Measurements from ENCODE around the gene TENM3. TPM values are rescaled to one million over a fixed set of nuclear protein-coding genes. Genes with fewer than 3 reads are reported as not detected.

Gene TENM3
- polyA plus RNA-seq, 1 experiment: 54.9 TPM

GRCh38 chr4:182276210-182277109, 33.3 kb downstream of the TENM3 start:
- POLR2A ChIA-PET: no interaction called here
- H3K27ac ChIP-seq (ENCODE audit: low read depth, low read length): no peak overlapping the region
- no peak for TF ChIP-seq CTCF (IDR thresholded peaks at IDR 0.05; ENCODE audit: low read depth, low read length)

GRCh38 chr4:182277377-182277776, 34.2 kb downstream of the TENM3 start:
- Histone ChIP-seq H3K27ac (ENCODE audit: low read depth, low read length) (no peak overlapping the region), H3K4me3 (ENCODE audit: low read depth, low read length) (no peak overlapping the region), H3K9me3 (ENCODE audit: control insufficient read depth, insufficient read depth, low read length) (no peaks in the 10 kb centered on the region; the same call in 1 of the 2 replicates), H3K27me3 (ENCODE audit: control insufficient read depth, insufficient read depth, low read length) (no peaks in the 10 kb centered on the region)
- ChIA-PET CTCF (no interaction called here), POLR2A (interaction anchor here (0.6 kb wide), 1 partner anchor 646 kb away, joined by 3 read pairs; no protein-coding TSS in a partner anchor)
- no peak for DNase-seq (ENCODE audit: low read depth, low spot score)
- TF ChIP-seq CTCF (IDR thresholded peaks at IDR 0.05; ENCODE audit: low read depth, low read length): no peak

More at GRCh38 chr4:182276210-182277109, 33.3 kb downstream of the TENM3 start:
- no peaks in the 10 kb centered on the region for H3K27me3 ChIP-seq (ENCODE audit: control insufficient read depth, insufficient read depth, low read length)
- H3K4me3 ChIP-seq (ENCODE audit: low read depth, low read length): no peak overlapping the region
- CTCF ChIA-PET: no interaction called here
- no peak for DNase-seq (ENCODE audit: low read depth, low spot score)
- H3K9me3 ChIP-seq (ENCODE audit: control insufficient read depth, insufficient read depth, low read length): peaks cover 3% of the 10 kb centered on the region; the same call in 1 of the 2 replicates

- DNase-seq (ENCODE audit: low read depth, low spot score): no peak
- Histone ChIP-seq H3K27me3 (ENCODE audit: control insufficient read depth, insufficient read depth, low read length) (no peaks in the 10 kb centered on the region), H3K4me3 (ENCODE audit: low read depth, low read length) (no peak overlapping the region), H3K9me3 (ENCODE audit: control insufficient read depth, insufficient read depth, low read length) (no peaks in the 10 kb centered on the region; the same call in 1 of the 2 replicates), H3K27ac (ENCODE audit: low read depth, low read length) (no peak overlapping the region)
- POLR2A ChIA-PET: no interaction called here
- CTCF ChIA-PET: no interaction called here
- TF ChIP-seq CTCF (IDR thresholded peaks at IDR 0.05; ENCODE audit: low read depth, low read length): no peak
Observed at GRCh38 chr4:182278729-182279128, 35.5 kb downstream of the TENM3 start.

- Histone ChIP-seq H3K27me3 (ENCODE audit: control insufficient read depth, insufficient read depth, low read length) (no peaks in the 10 kb centered on the region), H3K9me3 (ENCODE audit: control insufficient read depth, insufficient read depth, low read length) (no peaks in the 10 kb centered on the region; the same call in 1 of the 2 replicates), H3K4me3 (ENCODE audit: low read depth, low read length) (no peak overlapping the region), H3K27ac (ENCODE audit: low read depth, low read length) (no peak overlapping the region)
- ChIA-PET CTCF (no interaction called here), POLR2A (no interaction called here)
- no peak for DNase-seq (ENCODE audit: low read depth, low spot score)
- no peak for TF ChIP-seq CTCF (IDR thresholded peaks at IDR 0.05; ENCODE audit: low read depth, low read length)
Observed at GRCh38 chr4:182280436-182281111, 37.4 kb downstream of the TENM3 start.

- CTCF ChIA-PET: no interaction called here
- POLR2A ChIA-PET: no interaction called here
- no peak overlapping the region for H3K4me3 ChIP-seq (ENCODE audit: low read depth, low read length)
- no peak for TF ChIP-seq CTCF (IDR thresholded peaks at IDR 0.05; ENCODE audit: low read depth, low read length)
- no peak overlapping the region for H3K27ac ChIP-seq (ENCODE audit: low read depth, low read length)
- no peak for DNase-seq (ENCODE audit: low read depth, low spot score)
- H3K27me3 ChIP-seq (ENCODE audit: control insufficient read depth, insufficient read depth, low read length): no peaks in the 10 kb centered on the region
- H3K9me3 ChIP-seq (ENCODE audit: control insufficient read depth, insufficient read depth, low read length): peaks cover 2% of the 10 kb centered on the region; the same call in 1 of the 2 replicates
Observed at GRCh38 chr4:182286035-182286434, 42.8 kb downstream of the TENM3 start.
